Ovary (tissue), 3 donors: ENCODE results near the gene XPO5.

Source experiments
- EP300 ChIP-seq: sonication (generic); formaldehyde crosslinking; IDR thresholded peaks from one replicate; pipeline ENCODE4 v1.6.1; 2017; ENCODE audit warnings: antibody characterized with exemption
- POLR2A ChIP-seq: fragments of 450-650 bp; IDR thresholded peaks from one replicate; pipeline ENCODE4 v1.6.1; 2017; ENCODE audit warnings: antibody characterized with exemption, mild to moderate bottlenecking, moderate library complexity
- TF ChIP-seq, protein P1 (sequence below), 3 donors: fragments of 450-650 bp in 2 of 3; fragments of 200-600 bp in 1 of 3; IDR thresholded peaks; one replicate each; pipeline versions ENCODE4 v1.5.1 to v1.8.0; 2016 to 2022; ENCODE audit warnings: antibody characterized with exemption in 3 of 3, mild to moderate bottlenecking in 1 of 3
- donor health status: DM: no; HTN: no; CAD: no.

DNA sequence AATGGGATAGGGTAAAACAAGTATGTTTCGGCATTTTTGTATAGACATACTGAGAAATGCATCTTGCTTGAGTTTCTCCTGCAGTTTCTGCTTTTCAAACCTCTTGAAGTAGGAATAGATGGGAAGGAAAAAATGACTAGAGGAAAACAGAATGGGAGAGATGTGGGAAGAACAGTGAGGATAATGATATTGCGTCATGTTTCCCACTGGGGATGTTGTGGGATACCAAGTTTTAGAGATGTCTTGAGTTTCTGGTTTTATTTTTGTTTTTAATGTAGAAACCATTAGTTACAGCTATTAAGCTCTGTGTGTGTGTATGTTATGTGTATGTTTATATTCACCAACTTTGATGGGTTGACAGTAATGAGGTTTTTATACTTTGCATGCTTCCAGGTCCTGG is 24.8 kb upstream of the XPO5 start:
- TF ChIP-seq, protein P1, sequence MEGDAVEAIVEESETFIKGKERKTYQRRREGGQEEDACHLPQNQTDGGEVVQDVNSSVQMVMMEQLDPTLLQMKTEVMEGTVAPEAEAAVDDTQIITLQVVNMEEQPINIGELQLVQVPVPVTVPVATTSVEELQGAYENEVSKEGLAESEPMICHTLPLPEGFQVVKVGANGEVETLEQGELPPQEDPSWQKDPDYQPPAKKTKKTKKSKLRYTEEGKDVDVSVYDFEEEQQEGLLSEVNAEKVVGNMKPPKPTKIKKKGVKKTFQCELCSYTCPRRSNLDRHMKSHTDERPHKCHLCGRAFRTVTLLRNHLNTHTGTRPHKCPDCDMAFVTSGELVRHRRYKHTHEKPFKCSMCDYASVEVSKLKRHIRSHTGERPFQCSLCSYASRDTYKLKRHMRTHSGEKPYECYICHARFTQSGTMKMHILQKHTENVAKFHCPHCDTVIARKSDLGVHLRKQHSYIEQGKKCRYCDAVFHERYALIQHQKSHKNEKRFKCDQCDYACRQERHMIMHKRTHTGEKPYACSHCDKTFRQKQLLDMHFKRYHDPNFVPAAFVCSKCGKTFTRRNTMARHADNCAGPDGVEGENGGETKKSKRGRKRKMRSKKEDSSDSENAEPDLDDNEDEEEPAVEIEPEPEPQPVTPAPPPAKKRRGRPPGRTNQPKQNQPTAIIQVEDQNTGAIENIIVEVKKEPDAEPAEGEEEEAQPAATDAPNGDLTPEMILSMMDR (IDR thresholded peaks at IDR 0.05), result no peak
- TF ChIP-seq EP300 (no peak), POLR2A (no peak)
